NCI-H82 treated with DMSO at 0.1 percent for 48 hours (cell line): ENCODE results near the gene SLF2.
"Not testable (repeated sequence)": the region's sequence is repeated elsewhere in the genome, so short reads cannot be mapped to it uniquely, and the experiment has no call there.

Source experiments
- DNase-seq: peaks from one replicate; lab custom pipeline; 2025; ENCODE audit not compliant: unreplicated experiment; lab: John Stamatoyannopoulos, UW

The SLF2 gene

DNA sequence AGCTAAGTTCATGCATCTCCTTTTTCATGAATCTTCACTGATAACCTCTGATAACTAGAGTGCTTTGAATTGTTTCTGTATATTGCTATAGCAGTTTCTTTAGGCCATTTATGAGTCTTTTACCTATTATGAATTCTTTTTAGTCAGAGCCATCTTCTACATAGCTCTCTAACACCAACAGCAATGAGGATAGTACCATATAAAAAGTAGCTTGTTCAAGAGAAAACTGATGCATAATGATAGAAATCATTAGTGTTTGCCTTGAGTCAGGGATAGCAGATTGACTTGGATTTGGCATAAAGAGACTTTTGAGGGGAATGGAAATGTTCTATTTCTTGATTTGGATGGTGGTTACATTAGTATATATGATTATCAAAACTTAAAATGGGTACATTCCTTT, 30.7 kb downstream of the SLF2 start:
- DNase-seq, result no peak

DNA sequence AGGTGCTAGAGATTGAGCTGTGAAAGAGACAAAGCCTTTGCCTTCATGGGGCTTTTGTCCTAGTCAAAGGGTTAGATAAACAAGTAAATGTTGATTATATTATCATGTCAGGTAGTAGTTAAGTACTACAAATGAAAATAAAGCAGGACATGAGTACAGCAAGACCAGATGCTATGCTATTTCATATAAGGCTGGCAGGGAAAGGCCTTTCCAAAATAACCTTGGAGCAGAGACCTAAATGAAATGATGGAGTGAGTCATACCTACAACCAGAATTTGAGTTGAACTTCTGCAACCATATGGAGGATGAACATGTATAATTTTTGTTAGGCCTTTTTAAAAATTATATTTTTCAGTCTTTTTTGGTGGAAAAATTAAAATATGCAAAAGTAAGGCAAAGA, 33.0 kb downstream of the SLF2 start:
- DNase-seq, result no peak

DNA sequence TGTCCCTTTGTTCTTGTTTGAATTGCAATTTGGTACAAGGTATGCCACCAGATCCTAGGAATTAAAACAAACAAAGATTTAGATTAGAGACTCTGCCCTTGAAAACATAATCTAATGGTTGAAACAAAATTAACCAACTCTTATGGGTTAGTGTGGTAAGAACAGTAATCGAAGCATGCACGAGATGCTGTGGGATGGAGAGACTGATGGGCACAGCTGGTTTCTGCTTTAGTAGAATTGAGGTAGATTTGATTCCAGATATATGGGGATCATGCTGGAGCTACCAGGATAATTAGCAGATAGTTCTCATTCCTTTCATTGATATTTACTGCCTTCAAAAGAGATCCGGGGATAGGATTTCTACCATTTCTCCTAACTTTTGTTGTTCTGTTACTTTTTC, 36.2 kb downstream of the SLF2 start:
- no peak for DNase-seq

DNA sequence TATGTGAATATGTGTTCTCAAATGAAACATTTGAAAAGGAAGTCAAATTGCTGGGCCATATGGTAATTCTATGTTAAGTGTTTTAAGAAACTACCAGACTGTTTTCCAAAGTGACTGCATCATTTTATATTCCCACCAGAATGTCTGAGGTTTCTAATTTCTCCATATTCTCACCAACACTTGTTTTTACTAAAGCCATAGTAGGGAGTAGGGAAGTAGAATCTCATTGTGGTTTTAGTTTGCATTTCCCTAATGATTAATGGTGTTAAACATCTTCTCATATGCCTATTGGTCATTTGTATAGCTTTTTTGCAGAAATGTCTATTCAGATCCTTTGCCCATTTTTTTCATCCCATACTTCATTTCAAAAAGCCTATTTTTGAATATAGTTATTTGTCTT, 47.5 kb downstream of the SLF2 start:
- no peak for DNase-seq

GRCh38 chr10:100962351-100963080, 49.8 kb downstream of the SLF2 start:
- DNase-seq, result no peak

GRCh38 chr10:100963826-100964225, 51.1 kb downstream of the SLF2 start:
- no peak for DNase-seq

- no peak for DNase-seq
Measured at GRCh38 chr10:100965820-100966219, 53.1 kb downstream of the SLF2 start.

- DNase-seq, result no peak
Measured at GRCh38 chr10:100966887-100967286, 54.1 kb downstream of the SLF2 start.

- DNase-seq, result no peak
Measured at GRCh38 chr10:100967332-100967731, 54.6 kb downstream of the SLF2 start.

DNA sequence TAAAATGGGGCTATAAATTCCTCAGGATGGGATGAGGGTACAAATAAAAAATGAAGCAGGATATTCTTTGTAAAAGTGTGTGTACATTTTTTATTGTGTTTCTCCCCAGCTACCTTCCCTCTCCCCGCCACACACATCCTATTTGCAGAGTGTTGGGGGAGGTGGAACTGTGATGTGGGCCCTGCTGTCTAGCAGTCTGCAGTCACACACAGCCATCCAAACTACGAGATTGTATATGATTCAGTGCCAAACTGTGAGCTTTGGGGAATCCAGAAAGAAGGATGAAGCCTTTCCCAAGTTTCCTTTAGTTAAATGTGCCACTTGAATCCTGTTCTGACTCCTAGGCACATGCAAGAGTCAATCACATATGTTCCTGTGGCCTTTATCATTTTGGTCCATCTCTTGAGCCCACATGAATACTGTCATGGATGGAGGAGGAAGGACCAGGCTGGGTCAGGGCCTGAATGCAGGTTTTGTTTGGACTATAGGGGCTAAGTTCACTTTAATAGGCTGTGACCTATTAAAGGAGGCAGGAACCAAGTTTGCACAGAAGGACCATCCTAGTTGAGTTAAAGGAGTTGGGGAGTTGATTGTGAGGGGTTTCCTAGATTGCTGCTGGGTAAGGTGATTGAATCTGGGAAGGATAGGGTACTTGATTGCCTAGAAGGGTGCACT, 55.4 kb downstream of the SLF2 start:
- no peak for DNase-seq

DNA sequence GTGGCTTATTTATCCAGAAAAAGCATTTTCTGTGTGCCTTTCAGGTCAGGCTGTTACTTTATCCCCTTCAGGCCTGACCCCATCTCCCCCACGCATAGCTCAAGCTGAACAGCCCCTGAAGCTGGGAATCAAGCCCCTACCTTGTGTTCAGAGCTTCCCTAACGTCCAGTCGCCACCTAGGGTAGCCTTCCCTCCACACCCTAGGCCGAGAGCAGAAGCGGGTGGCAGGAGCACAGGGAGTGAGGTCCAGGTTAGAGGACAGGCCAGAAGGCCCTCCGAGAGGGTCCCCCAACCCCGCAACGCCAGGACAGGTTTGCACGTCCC, 56.1 kb downstream of the SLF2 start:
- DNase-seq, result no peak

DNA sequence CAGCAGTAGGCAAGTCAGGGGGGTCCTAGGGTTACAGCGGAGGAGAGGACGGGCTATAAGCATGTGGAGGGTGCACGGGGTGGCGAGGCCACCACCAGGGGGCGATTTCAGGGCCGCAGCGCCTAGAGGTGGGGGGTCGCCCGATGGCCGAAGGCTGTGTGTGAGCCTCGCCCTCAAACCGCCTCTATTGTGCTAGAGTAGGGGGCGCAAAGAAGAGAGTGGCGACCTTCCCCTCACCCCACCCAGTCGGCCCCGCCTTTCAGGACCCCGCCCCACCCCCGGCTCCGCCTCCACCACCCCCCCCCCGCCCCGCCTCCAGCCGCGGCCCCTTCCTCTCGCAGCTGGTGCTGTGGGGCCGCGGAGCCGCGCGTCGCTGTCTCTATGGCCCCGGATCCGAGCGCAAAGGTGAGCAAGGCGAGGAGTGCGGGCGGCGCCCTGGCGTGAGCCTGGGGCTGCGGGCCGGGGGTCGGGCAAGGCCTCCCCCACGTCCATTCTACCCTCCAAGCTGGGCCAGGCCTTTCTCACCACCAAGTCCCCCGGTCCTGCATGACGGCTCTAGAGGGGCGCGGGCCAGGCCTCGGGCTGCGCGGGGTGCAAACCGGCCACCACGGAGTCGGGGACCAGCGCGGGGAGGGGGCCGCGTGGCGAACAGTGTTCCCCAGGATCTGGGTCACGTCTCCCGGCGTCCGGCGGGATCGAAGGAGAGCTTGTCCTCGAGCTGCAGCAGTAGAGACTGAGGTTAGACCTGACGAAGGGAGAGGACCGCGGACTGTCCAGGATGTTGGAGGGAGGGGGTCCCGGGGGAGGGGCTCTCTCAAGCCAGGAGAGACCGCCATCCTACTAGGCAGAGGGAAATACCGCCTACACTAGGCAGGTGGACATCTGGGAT, 56.7 kb downstream of the SLF2 start, which contains the start of gene SEMA4G:
TSS of gene SEMA4G (plus strand) at position 318 of the 889 bp plus-strand sequence. CDS start 3,409 bp downstream, outside the sequence.
- DNase-seq, result no peak

DNA sequence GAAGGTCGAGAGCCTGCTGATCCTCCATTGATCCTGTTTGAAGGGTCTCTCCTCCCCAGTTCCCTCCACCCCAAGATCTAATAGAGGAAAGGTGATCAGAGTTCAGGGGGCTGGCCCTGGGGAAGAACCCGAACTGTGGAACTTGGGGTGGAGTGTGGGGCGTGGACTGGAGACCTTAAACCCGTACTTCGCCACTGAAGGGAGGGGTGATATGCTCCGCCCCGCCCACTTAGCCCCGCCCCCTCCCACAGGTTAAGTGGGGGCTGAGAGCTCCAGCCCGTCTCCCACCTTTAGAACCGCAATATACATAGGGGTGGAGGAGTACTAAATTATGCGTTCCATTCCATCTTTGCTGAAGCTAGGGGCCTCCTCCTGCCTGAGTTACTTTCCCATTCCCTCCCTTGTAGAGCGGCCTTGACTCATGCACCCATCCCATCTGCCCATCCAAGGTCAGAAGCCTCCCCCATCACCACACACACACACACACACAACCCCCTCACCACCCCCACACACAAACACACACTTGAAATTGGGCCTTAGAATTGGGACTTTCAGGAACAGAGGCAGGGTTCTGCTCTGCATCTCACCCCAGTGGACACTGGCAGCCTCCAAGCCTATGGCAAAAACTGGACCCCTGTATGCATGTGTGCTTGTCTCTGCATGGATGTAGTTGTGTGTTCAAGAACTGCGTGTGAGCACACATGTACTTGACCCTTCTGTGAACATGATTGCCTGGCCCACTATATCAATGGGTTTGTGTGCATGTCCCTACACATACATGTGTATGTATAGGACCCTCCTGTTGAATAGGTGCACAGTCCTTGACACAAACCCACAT, 57.5 kb downstream of the SLF2 start:
- DNase-seq, result no peak

DNA sequence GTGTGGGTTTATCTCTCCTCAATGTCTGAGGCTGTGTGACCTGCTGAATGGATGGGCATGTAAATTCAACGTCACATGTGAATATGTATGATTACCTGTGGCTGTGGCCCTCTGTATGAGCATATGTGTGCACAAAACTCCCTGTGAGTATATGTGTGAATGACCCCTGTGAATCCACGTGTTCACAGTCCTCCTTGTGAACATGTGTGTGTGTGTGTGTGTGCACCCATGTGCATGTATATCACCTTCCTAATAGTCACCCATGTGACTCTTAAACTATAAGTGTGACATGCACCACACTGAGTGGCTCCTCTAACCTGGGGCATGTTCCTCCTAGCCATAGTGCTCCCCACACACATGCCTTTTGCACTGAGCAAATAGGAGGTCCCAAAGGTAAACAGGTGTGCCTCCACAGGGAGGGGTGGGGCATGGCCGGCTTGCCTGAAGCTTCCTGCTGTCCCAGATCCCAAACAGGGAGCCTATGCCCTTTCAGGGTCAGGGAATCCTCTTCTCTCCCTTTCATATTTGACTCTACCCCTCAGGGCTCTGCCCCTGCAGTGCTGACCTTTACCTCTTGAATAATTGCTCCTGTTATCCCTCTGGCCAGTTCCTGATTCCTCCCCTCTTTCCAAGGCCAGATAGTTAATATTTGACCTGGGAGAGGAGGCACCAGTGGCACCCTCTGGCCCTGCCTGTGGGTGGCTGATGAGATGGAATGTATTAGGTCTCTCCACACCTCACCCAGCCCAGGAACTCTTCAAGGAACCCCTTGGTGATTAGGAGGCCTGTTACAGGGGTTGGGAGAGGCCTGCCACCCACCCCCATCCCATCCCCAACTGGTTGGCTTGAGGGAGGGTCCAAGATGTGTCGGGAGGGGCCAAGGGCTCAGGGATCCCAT, 58.4 kb downstream of the SLF2 start:
- no peak for DNase-seq

- no peak for DNase-seq
Measured at GRCh38 chr10:100972115-100972903, 59.5 kb downstream of the SLF2 start.

DNA sequence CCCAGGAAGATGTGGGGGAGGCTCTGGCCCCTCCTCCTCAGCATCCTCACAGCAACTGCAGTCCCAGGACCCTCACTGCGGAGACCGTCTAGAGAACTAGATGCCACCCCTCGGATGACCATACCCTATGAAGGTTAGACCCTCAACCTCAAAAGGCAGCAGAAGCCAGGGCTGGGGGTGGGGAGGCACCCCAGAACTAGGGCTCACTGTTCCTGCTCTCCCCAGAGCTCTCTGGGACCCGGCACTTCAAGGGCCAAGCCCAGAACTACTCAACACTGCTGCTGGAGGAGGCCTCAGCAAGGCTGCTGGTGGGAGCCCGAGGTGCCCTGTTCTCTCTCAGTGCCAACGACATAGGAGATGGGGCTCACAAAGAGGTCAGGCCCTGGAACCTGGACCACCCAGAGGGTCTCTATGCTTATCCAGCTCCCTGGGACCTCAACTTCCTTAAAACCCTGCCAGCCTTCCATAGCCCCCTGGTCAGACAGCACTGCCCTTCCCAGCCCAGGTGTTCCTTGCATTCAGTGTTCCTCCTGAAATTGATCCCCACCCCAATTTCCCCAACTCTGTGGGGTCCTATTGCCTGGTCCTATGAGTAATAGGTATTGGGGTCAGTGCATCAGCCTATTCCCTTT, 60.3 kb downstream of the SLF2 start:
- no peak for DNase-seq

DNA sequence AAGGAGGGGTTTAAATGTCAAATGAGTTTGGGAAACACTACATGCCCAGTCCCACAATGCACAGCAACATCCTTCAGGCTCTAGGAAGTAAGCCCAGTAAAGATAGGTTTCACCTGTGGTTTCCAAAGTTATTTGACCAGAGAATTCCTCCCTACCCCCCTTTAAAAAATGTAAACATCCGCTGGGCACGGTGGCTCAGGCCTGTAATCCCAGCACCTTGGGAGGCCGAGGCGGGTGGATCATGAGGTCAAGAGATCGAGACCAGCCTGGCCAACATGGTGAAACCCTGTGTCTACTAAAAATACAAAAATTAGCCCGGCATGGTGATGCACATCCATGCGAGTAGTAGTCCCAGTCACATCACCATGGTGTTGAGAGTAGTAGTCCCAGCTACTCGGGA, 62.6 kb downstream of the SLF2 start:
- DNase-seq, result not testable (repeated sequence)

- DNase-seq, result no peak
Measured at GRCh38 chr10:100976906-100977305, 64.1 kb downstream of the SLF2 start.

- DNase-seq, result no peak
Measured at GRCh38 chr10:100977436-100977835, 64.7 kb downstream of the SLF2 start.
